Type B pancreatic cell (in vitro differentiated cells): ENCODE data around the gene FCER2. TPM values are rescaled to one million over a fixed set of nuclear protein-coding genes. Genes with fewer than 3 reads are reported as not detected.

Experiments
- DNase-seq: peaks from one replicate; pipeline ENCODE4 v3.0.0; 2021; ENCODE audit warnings: mixed read lengths; ENCODE audit not compliant: unreplicated experiment; ENCODE audit errors: extremely low spot score
- H3K27ac Mint-ChIP-seq: 2 replicates; pipeline ENCODE4 v1.8.0; 2021; ENCODE audit warnings: mild to moderate bottlenecking, mixed read lengths
- H3K27me3 Mint-ChIP-seq: 2 replicates; pipeline ENCODE4 v1.8.0; 2021; ENCODE audit warnings: mixed read lengths
- H3K36me3 Mint-ChIP-seq: 2 replicates; pipeline ENCODE4 v1.8.0; 2021; ENCODE audit warnings: mixed read lengths
- H3K4me1 Mint-ChIP-seq: one replicate; pipeline ENCODE4 v1.8.0; 2021; ENCODE audit warnings: mixed read lengths; ENCODE audit not compliant: unreplicated experiment
- H3K4me3 Mint-ChIP-seq: 2 replicates; pipeline ENCODE4 v1.8.0; 2021; ENCODE audit warnings: mild to moderate bottlenecking, mixed read lengths
- H3K9me3 Mint-ChIP-seq: 2 replicates; pipeline ENCODE4 v1.8.0; 2021; ENCODE audit warnings: mixed read lengths
- CTCF ChIP-seq: fragments of 200-600 bp; sonication (generic); conservative IDR thresholded peaks from 2 replicates; pipeline ENCODE4 v1.5.0; 2021; ENCODE audit warnings: antibody characterized with exemption, mild to moderate bottlenecking
- total RNA-seq: library from RNA; stranded (reverse); gene quantifications from 2 replicates; pipeline ENCODE4 v1.2.1, GENCODE V29; 2021; ENCODE audit warnings: low replicate concordance

Gene FCER2
- total RNA-seq, 1 donor from 2014 or later: not detected

GRCh38 chr19:7652061-7652641 is 49.8 kb downstream of the FCER2 start:
- Mint-ChIP-seq H3K36me3 (no peaks in the 10 kb centered on the region), H3K27ac (peak overlapping the region; percentile 74), H3K4me3 (peak overlapping the region; percentile 79), H3K9me3 (no peaks in the 10 kb centered on the region), H3K4me1 (peaks cover 14% of the 10 kb centered on the region), H3K27me3 (peaks cover 9% of the 10 kb centered on the region)
- DNase-seq: peak; percentile 92
- TF ChIP-seq CTCF: peak; percentile 100

GRCh38 chr19:7650148-7650547 is 51.8 kb downstream of the FCER2 start:
- H3K9me3 Mint-ChIP-seq: no peaks in the 10 kb centered on the region
- no peak overlapping the region for H3K4me3 Mint-ChIP-seq
- peaks cover 9% of the 10 kb centered on the region for H3K27me3 Mint-ChIP-seq
- H3K4me1 Mint-ChIP-seq: peaks cover 14% of the 10 kb centered on the region
- no peak for TF ChIP-seq CTCF
- H3K27ac Mint-ChIP-seq: no peak overlapping the region
- no peaks in the 10 kb centered on the region for H3K36me3 Mint-ChIP-seq
- no peak for DNase-seq

- Mint-ChIP-seq H3K27ac (no peak overlapping the region), H3K4me3 (no peak overlapping the region), H3K36me3 (no peaks in the 10 kb centered on the region), H3K9me3 (no peaks in the 10 kb centered on the region), H3K4me1 (peaks cover 11% of the 10 kb centered on the region), H3K27me3 (peaks cover 9% of the 10 kb centered on the region)
- no peak for TF ChIP-seq CTCF
- no peak for DNase-seq
Observed at GRCh38 chr19:7648265-7649014, 53.5 kb downstream of the FCER2 start.

- H3K4me1 Mint-ChIP-seq: peaks cover 3% of the 10 kb centered on the region
Observed at GRCh38 chr19:7647156-7647555, 54.8 kb downstream of the FCER2 start.

GRCh38 chr19:7646426-7646700 is 55.6 kb downstream of the FCER2 start:
- Mint-ChIP-seq H3K27me3 (peaks cover 3% of the 10 kb centered on the region), H3K36me3 (no peaks in the 10 kb centered on the region), H3K9me3 (no peaks in the 10 kb centered on the region), H3K4me1 (no peaks in the 10 kb centered on the region), H3K27ac (no peak overlapping the region), H3K4me3 (no peak overlapping the region)
- TF ChIP-seq CTCF: no peak
- DNase-seq: no peak

More at GRCh38 chr19:7647156-7647555, 54.8 kb downstream of the FCER2 start:
- TF ChIP-seq CTCF: no peak
- Mint-ChIP-seq H3K27me3 (peaks cover 7% of the 10 kb centered on the region), H3K27ac (no peak overlapping the region), H3K36me3 (no peaks in the 10 kb centered on the region), H3K9me3 (no peaks in the 10 kb centered on the region), H3K4me3 (no peak overlapping the region)
- DNase-seq: no peak
